HepG2 (cell line): ENCODE data around the gene GALNT17. TPM values are rescaled to one million over a fixed set of nuclear protein-coding genes. Genes with fewer than 3 reads are reported as not detected.

Experiments
- ATAC-seq: fragments of 200-7000 bp; cut with Tn5 transposase; 3 replicates; pipeline ENCODE4 v1.9.1; 2020; ENCODE audit warnings: mild to moderate bottlenecking, moderate library complexity
- BruUV-seq: library from RNA; stranded (reverse); fragments of 400-500 nt; replicated peaks from 2 replicates; lab custom pipeline; 2021; lab: Mats Ljungman, UMichigan
- CTCF ChIA-PET: fragments of 300-600 bp; formaldehyde crosslinking; extraction: SDS; loops from one replicate; lab custom pipeline; 2021; ENCODE audit warnings: low total read pairs, inconsistent platforms, low intra/inter-chr PET ratio; lab: Yijun Ruan, JAX
- POLR2A ChIA-PET: fragments of 350-600 bp; sonication (Branson Sonifier 250); formaldehyde crosslinking; loops from one replicate; lab custom pipeline; 2020; ENCODE audit warnings: antibody characterized with exemption, inconsistent platforms; lab: Yijun Ruan, JAX
- DNase-seq: peaks from one replicate; pipeline ENCODE4 v3.0.0-alpha.2; 2015; ENCODE audit warnings: low spot score
- FAIRE-seq: peaks from 3 replicates; lab custom pipeline; 2011; peaks lifted over from hg19 to GRCh38; lab: Jason Lieb, UNC
- H2AFZ ChIP-seq: one replicate; pipeline ENCODE4 v1.6.1; 2011; ENCODE audit warnings: low read length, inconsistent platforms
- H3K27ac ChIP-seq: fragments of 300-600 bp; 3 replicates; pipeline ENCODE4 v1.8.0; 2011; ENCODE audit warnings: mixed run types, mild to moderate bottlenecking, mixed read lengths, low read length, inconsistent platforms; ENCODE audit not compliant: insufficient read depth; ENCODE audit errors: extremely low read length
- H3K27me3 ChIP-seq, 2 experiments: fragments of 200-600 bp in 1 of 2; 2 replicates in 1 of 2; 3 replicates in 1 of 2; pipeline versions ENCODE4 v1.6.0 to v1.8.0; 2011; ENCODE audit warnings: low read length in 2 of 2, mild to moderate bottlenecking in 2 of 2, moderate library complexity in 2 of 2, inconsistent platforms in 1 of 2; ENCODE audit not compliant: insufficient read depth in 2 of 2, control insufficient read depth in 1 of 2
- H3K36me3 ChIP-seq, 2 experiments: fragments of 200-600 bp in 1 of 2; replicated peaks in 1 of 2; 2 replicates in 1 of 2; 3 replicates in 1 of 2; pipeline versions ENCODE4 v1.5.1 to v1.8.0; 2011; ENCODE audit warnings: low read length in 2 of 2, inconsistent platforms in 1 of 2; ENCODE audit not compliant: insufficient read depth in 2 of 2, control insufficient read depth in 1 of 2
- H3K4me1 ChIP-seq: 2 replicates; pipeline ENCODE4 v1.5.1; 2012; ENCODE audit warnings: low read length, inconsistent platforms; ENCODE audit not compliant: insufficient read depth
- H3K4me2 ChIP-seq: 2 replicates; pipeline ENCODE4 v1.6.0; 2011; ENCODE audit warnings: low read depth, low read length, inconsistent platforms
- H3K4me3 ChIP-seq, 3 experiments: fragments of 200-600 bp in 1 of 3; sonication (generic), shearing (Covaris generic) in 1 of 3; replicated peaks in 1 of 3; 2 replicates each; pipeline ENCODE4 v1.5.1; 2011 to 2016; ENCODE audit warnings: low read length in 3 of 3, inconsistent platforms in 2 of 3, low read depth in 2 of 3, mild to moderate bottlenecking in 2 of 3, control low read depth in 1 of 3, mixed read lengths in 1 of 3; ENCODE audit not compliant: insufficient read depth in 1 of 3
- H3K79me2 ChIP-seq: one replicate; pipeline ENCODE4 v1.6.1; 2011; ENCODE audit warnings: low read length, inconsistent platforms; ENCODE audit not compliant: insufficient read depth
- H3K9ac ChIP-seq: 2 replicates; pipeline ENCODE4 v1.6.0; 2011; ENCODE audit warnings: mild to moderate bottlenecking, low read depth, low read length, inconsistent platforms; ENCODE audit not compliant: insufficient read depth
- H3K9me3 ChIP-seq: 2 replicates; pipeline ENCODE4 v1.5.1; 2012; ENCODE audit warnings: mild to moderate bottlenecking, low read length
- H4K20me1 ChIP-seq: 2 replicates; pipeline ENCODE4 v1.6.0; 2011; ENCODE audit warnings: inconsistent platforms, mild to moderate bottlenecking, low read length, moderate library complexity; ENCODE audit not compliant: insufficient read depth
- FOXM1 ChIP-seq: sonication (generic); formaldehyde crosslinking; IDR thresholded peaks from 2 replicates; pipeline ENCODE4 v1.5.0; 2020; ENCODE audit warnings: missing genetic modification reagents
- HOXD1 ChIP-seq: sonication (generic); formaldehyde crosslinking; IDR thresholded peaks from 2 replicates; pipeline ENCODE4 v1.5.0; 2020; ENCODE audit warnings: missing genetic modification reagents
- NBN ChIP-seq: fragments of 450-650 bp; conservative IDR thresholded peaks from 2 replicates; pipeline ENCODE4 v1.6.1; 2017
- RBFOX2 ChIP-seq: fragments of 200-400 bp; formaldehyde crosslinking; IDR thresholded peaks from 2 replicates; pipeline ENCODE4 v1.6.1; 2017; ENCODE audit warnings: low read depth, mild to moderate bottlenecking, low read length
- RXRB ChIP-seq: IDR thresholded peaks from 2 replicates; pipeline ENCODE4 v1.6.1; 2016; ENCODE audit warnings: borderline replicate concordance, missing genetic modification reagents, missing compliant biosample characterization
- SATB2 ChIP-seq: sonication (generic); formaldehyde crosslinking; IDR thresholded peaks from 2 replicates; pipeline ENCODE4 v1.5.0; 2020; ENCODE audit warnings: missing genetic modification reagents
- ZFP62 ChIP-seq: sonication (generic); formaldehyde crosslinking; IDR thresholded peaks from 2 replicates; pipeline ENCODE4 v1.4.0; 2020; ENCODE audit warnings: missing genetic modification reagents
- ZMYM4 ChIP-seq: sonication (generic); formaldehyde crosslinking; IDR thresholded peaks from 2 replicates; pipeline ENCODE4 v1.8.1; 2023; ENCODE audit warnings: mild to moderate bottlenecking, missing genetic modification reagents
- ZNF17 ChIP-seq: sonication (generic); formaldehyde crosslinking; IDR thresholded peaks from 2 replicates; pipeline ENCODE4 v1.5.0; 2020; ENCODE audit warnings: mild to moderate bottlenecking, missing genetic modification reagents
- WGBS: methylation state at CpG from one replicate; pipeline ENCODE4 v1.1.6; 2017; ENCODE audit warnings: low lambda C conversion rate; 5-methylcytosine and 5-hydroxymethylcytosine counted together
- in situ Hi-C: cut with HindIII; loops from 2 replicates; pipeline ENCODE4 v1.10.0; 2017; ENCODE audit warnings: low pct_unique_long_range_greater_than_20kb; ENCODE audit not compliant: extremely low pct_ligation_motif_present
- intact Hi-C: fragments of 100-400 bp; cut with micrococcal nuclease; formaldehyde crosslinking; loops from one replicate; pipeline ENCODE4 v1.10.0; 2022; ENCODE audit not compliant: unreplicated experiment
- polyA plus RNA-seq, 8 experiments: library from polyadenylated mRNA; depleted of rRNA in 3 of 8; stranded (reverse) in 7 of 8; unstranded in 1 of 8; fragments of >200 nt; fragmentation: Illumina TruSeq in 4 of 8; extraction: Trizol in 4 of 8; gene quantifications; 2 replicates each; pipeline versions ENCODE4 v1.2.1 to v1.2.3, GENCODE V29; 2011 to 2016; ENCODE audit warnings: low read depth in 4 of 8, missing spikeins in 1 of 8, mixed read lengths in 1 of 8; ENCODE audit not compliant: insufficient read depth in 1 of 8
- total RNA-seq, 5 experiments: library from RNA; depleted of rRNA; stranded (reverse); fragments of >200 nt; fragmentation: Illumina TruSeq; extraction: Trizol; gene quantifications; 2 replicates each; pipeline ENCODE4 v1.2.3, GENCODE V29; 2016; ENCODE audit warnings: low read depth in 1 of 5
- TF ChIP-seq, protein P1 (sequence below): sonication (generic); formaldehyde crosslinking; IDR thresholded peaks from 2 replicates; pipeline ENCODE4 v1.5.1; 2020; ENCODE audit warnings: mild to moderate bottlenecking, missing genetic modification reagents, moderate library complexity

GALNT17 gene
- total and polyA plus RNA-seq, 2 of the 13 experiments (the other 11 are each of a cell fraction or from before 2014, with no cell fraction given) = not detected

GRCh38 chr7:71348821-71349681, 217.1 kb downstream of the GALNT17 start:
- Histone ChIP-seq H4K20me1 (no peaks in the 10 kb centered on the region), H3K27ac (no peak overlapping the region), H3K27me3 (no peaks in the 10 kb centered on the region), H3K36me3 (no peaks in the 10 kb centered on the region), H2AFZ (no peak overlapping the region), H3K9me3 (peaks cover 15% of the 10 kb centered on the region), H3K9ac (no peak overlapping the region), H3K4me3 (no peak overlapping the region), H3K4me1 (no peaks in the 10 kb centered on the region), H3K4me2 (no peak overlapping the region), H3K79me2 (no peaks in the 10 kb centered on the region)
- ChIA-PET POLR2A (no interaction called here), CTCF (no interaction called here)
- FAIRE-seq (no peak), ATAC-seq (no peak), DNase-seq (no peak)
- WGBS = 27% methylated on average over 16 of the region's 16 CpGs
- TF ChIP-seq, protein P1, sequence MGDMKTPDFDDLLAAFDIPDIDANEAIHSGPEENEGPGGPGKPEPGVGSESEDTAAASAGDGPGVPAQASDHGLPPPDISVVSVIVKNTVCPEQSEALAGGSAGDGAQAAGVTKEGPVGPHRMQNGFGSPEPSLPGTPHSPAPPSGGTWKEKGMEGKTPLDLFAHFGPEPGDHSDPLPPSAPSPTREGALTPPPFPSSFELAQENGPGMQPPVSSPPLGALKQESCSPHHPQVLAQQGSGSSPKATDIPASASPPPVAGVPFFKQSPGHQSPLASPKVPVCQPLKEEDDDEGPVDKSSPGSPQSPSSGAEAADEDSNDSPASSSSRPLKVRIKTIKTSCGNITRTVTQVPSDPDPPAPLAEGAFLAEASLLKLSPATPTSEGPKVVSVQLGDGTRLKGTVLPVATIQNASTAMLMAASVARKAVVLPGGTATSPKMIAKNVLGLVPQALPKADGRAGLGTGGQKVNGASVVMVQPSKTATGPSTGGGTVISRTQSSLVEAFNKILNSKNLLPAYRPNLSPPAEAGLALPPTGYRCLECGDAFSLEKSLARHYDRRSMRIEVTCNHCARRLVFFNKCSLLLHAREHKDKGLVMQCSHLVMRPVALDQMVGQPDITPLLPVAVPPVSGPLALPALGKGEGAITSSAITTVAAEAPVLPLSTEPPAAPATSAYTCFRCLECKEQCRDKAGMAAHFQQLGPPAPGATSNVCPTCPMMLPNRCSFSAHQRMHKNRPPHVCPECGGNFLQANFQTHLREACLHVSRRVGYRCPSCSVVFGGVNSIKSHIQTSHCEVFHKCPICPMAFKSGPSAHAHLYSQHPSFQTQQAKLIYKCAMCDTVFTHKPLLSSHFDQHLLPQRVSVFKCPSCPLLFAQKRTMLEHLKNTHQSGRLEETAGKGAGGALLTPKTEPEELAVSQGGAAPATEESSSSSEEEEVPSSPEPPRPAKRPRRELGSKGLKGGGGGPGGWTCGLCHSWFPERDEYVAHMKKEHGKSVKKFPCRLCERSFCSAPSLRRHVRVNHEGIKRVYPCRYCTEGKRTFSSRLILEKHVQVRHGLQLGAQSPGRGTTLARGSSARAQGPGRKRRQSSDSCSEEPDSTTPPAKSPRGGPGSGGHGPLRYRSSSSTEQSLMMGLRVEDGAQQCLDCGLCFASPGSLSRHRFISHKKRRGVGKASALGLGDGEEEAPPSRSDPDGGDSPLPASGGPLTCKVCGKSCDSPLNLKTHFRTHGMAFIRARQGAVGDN = no peak
- TF ChIP-seq RXRB (CRISPR knock-in tag) (no peak), ZMYM4 (CRISPR knock-in tag) (no peak), ZNF17 (no peak), NBN (no peak), ZFP62 (no peak), HOXD1 (CRISPR knock-in tag) (no peak), RBFOX2 (no peak), SATB2 (CRISPR knock-in tag) (no peak), FOXM1 (CRISPR knock-in tag) (no peak)
- BruUV-seq = no TSS peak
- in situ Hi-C loops = no loop called here
- intact Hi-C loops = no loop called here
